ENCODE data around the gene YTHDF2.

- TF ChIP-seq CTCF (IDR thresholded peaks at IDR 0.05; ENCODE audit: insufficient read depth, low read depth, low read length): no peak
- TF ChIP-seq EZH2 (IDR thresholded peaks at IDR 0.05; ENCODE audit: insufficient read depth, low read length): no peak
These were observed 74.6 kb downstream of the YTHDF2 start for GRCh38 chr1:28811369-28811765.
